Neural cell (in vitro differentiated cells): ENCODE data around the gene MRPS5. TPM values are rescaled to one million over a fixed set of nuclear protein-coding genes. Genes with fewer than 3 reads are reported as not detected.
A peak's percentile ranks its signal among the peaks of the same experiment; 100 is the strongest.

ENCODE experiments used
- H2AFZ ChIP-seq: fragments of 200-600, 300-800 bp; sonication (generic), shearing (Covaris generic); 2 replicates; pipeline ENCODE4 v1.6.0; 2014; ENCODE audit warnings: low read depth, mild to moderate bottlenecking, antibody characterized with exemption, low read length, moderate library complexity
- H3F3A ChIP-seq: fragments of 200-600 bp; shearing (Covaris generic); 2 replicates; pipeline ENCODE4 v1.6.1; 2016; ENCODE audit warnings: mild to moderate bottlenecking, moderate library complexity, mixed read lengths, antibody characterized with exemption, low read length; ENCODE audit not compliant: insufficient read depth, poor library complexity, severe bottlenecking
- H3K27ac ChIP-seq: fragments of 200-600, 300-800 bp; sonication (generic), shearing (Covaris generic); 2 replicates; pipeline ENCODE4 v1.5.1; 2014; ENCODE audit warnings: mild to moderate bottlenecking, low read length, moderate library complexity
- H3K27me3 ChIP-seq: fragments of 300-800, 200-600 bp; sonication (generic), shearing (Covaris generic); 2 replicates; pipeline ENCODE4 v1.6.0; 2014; ENCODE audit warnings: mild to moderate bottlenecking, low read depth, low read length, moderate library complexity; ENCODE audit not compliant: insufficient read depth
- H3K36me3 ChIP-seq: fragments of 300-800, 200-600 bp; sonication (generic), shearing (Covaris generic); 2 replicates; pipeline ENCODE4 v1.5.1; 2014; ENCODE audit warnings: mild to moderate bottlenecking, antibody characterized with exemption, low read length, moderate library complexity; ENCODE audit not compliant: insufficient read depth
- H3K4me2 ChIP-seq: fragments of 300-800, 200-600 bp; sonication (generic), shearing (Covaris generic); 2 replicates; pipeline ENCODE4 v1.6.0; 2014; ENCODE audit warnings: mild to moderate bottlenecking, low read length
- H3K4me3 ChIP-seq: fragments of 300-800, 200-600 bp; sonication (generic), shearing (Covaris generic); 2 replicates; pipeline ENCODE4 v1.5.1; 2014; ENCODE audit warnings: mild to moderate bottlenecking, low read length, moderate library complexity
- H3K79me2 ChIP-seq: fragments of 200-600 bp; shearing (Covaris generic); replicated peaks from 2 replicates; pipeline ENCODE4 v1.6.0; 2014; ENCODE audit warnings: mild to moderate bottlenecking, low read length, moderate library complexity; ENCODE audit not compliant: insufficient read depth
- H3K9ac ChIP-seq: fragments of 300-800, 200-600 bp; sonication (generic), shearing (Covaris generic); 2 replicates; pipeline ENCODE4 v1.6.1; 2016; ENCODE audit warnings: mild to moderate bottlenecking, low read length, mixed read lengths
- H3K9me2 ChIP-seq: fragments of 200-600 bp; shearing (Covaris generic); 2 replicates; pipeline ENCODE4 v1.6.1; 2016; ENCODE audit warnings: mild to moderate bottlenecking, low read length, mixed read lengths; ENCODE audit not compliant: insufficient read depth
- H3K9me3 ChIP-seq: fragments of 200-600, 300-800 bp; sonication (generic), shearing (Covaris generic); 2 replicates; pipeline ENCODE4 v1.6.1; 2016; ENCODE audit warnings: mild to moderate bottlenecking, mixed run types, low read length, moderate library complexity, mixed read lengths
- H4K20me1 ChIP-seq: fragments of 200-600 bp; shearing (Covaris generic); 2 replicates; pipeline ENCODE4 v1.6.1; 2016; ENCODE audit warnings: mild to moderate bottlenecking, mixed run types; ENCODE audit not compliant: insufficient read depth
- EP300 ChIP-seq: fragments of 450-650 bp; conservative IDR thresholded peaks from 2 replicates; pipeline ENCODE4 v1.6.1; 2014; ENCODE audit warnings: antibody characterized with exemption, mild to moderate bottlenecking, moderate library complexity; ENCODE audit not compliant: poor library complexity, severe bottlenecking
- EZH2 ChIP-seq: fragments of 200-600, 300-800 bp; shearing (Covaris generic), sonication (generic); IDR thresholded peaks from 2 replicates; pipeline ENCODE4 v1.6.1; 2014; ENCODE audit warnings: antibody characterized with exemption, low read length, borderline replicate concordance, mild to moderate bottlenecking; ENCODE audit not compliant: insufficient read depth, poor library complexity, severe bottlenecking
- MXI1 ChIP-seq: fragments of 450-650 bp; conservative IDR thresholded peaks from 2 replicates; pipeline ENCODE4 v1.6.1; 2014; ENCODE audit warnings: antibody characterized with exemption, mild to moderate bottlenecking; ENCODE audit not compliant: poor library complexity, severe bottlenecking
- POLR2AphosphoS5 ChIP-seq: IDR thresholded peaks from 2 replicates; pipeline ENCODE4 v1.6.1; 2012
- RAD21 ChIP-seq: fragments of 450-650 bp; conservative IDR thresholded peaks from 2 replicates; pipeline ENCODE4 v1.6.1; 2014; ENCODE audit warnings: antibody characterized with exemption, mild to moderate bottlenecking, moderate library complexity
- SMC3 ChIP-seq: fragments of 450-650 bp; conservative IDR thresholded peaks from 2 replicates; pipeline ENCODE4 v1.6.1; 2014; ENCODE audit warnings: antibody characterized with exemption, mild to moderate bottlenecking, moderate library complexity; ENCODE audit not compliant: poor library complexity
- TAF1 ChIP-seq: IDR thresholded peaks from 2 replicates; pipeline ENCODE4 v1.6.1; 2012; ENCODE audit warnings: low read depth
- polyA minus RNA-seq: library from RNA; depleted of rRNA, polyadenylated mRNA; stranded (reverse); fragments of >200 nt; gene quantifications from 2 replicates; pipeline ENCODE4 v1.2.3, GENCODE V29; 2014
- polyA plus RNA-seq: library from polyadenylated mRNA; depleted of rRNA; stranded (reverse); fragments of >200 nt; gene quantifications from 2 replicates; pipeline ENCODE4 v1.2.3, GENCODE V29; 2014
- TF ChIP-seq, protein P1 (sequence below): fragments of 450-650 bp; IDR thresholded peaks from 2 replicates; pipeline ENCODE4 v1.5.1; 2014; ENCODE audit warnings: antibody characterized with exemption, mild to moderate bottlenecking, moderate library complexity; ENCODE audit not compliant: poor library complexity, severe bottlenecking
- TF ChIP-seq, protein P2 (sequence below): IDR thresholded peaks from 2 replicates; pipeline ENCODE4 v1.6.1; 2012; ENCODE audit warnings: borderline replicate concordance

The MRPS5 gene
- polyA plus RNA-seq (155 and 167 TPM in 2 replicates), polyA minus RNA-seq (51.4 and 65.5 TPM in 2 replicates)

- Histone ChIP-seq H3K9ac (peak within 1 kb of the TSS; percentile 87), H3K36me3 (peaks cover 4% of the 10 kb centered on the region), H3K9me2 (no peaks in the 10 kb centered on the region), H3K9me3 (no peaks in the 10 kb centered on the region), H4K20me1 (no peaks in the 10 kb centered on the region), H3K27ac (peak within 1 kb of the TSS; percentile 76), H2AFZ (peak within 1 kb of the TSS; percentile 97), H3K4me3 (peak within 1 kb of the TSS; percentile 93), H3K4me2 (peak within 1 kb of the TSS; percentile 85), H3K79me2 (peaks cover 23% of the 10 kb centered on the region), H3F3A (no peaks in the 10 kb centered on the region), H3K27me3 (no peaks in the 10 kb centered on the region)
- TF ChIP-seq MXI1: peak; percentile 87
- TF ChIP-seq, protein P1, sequence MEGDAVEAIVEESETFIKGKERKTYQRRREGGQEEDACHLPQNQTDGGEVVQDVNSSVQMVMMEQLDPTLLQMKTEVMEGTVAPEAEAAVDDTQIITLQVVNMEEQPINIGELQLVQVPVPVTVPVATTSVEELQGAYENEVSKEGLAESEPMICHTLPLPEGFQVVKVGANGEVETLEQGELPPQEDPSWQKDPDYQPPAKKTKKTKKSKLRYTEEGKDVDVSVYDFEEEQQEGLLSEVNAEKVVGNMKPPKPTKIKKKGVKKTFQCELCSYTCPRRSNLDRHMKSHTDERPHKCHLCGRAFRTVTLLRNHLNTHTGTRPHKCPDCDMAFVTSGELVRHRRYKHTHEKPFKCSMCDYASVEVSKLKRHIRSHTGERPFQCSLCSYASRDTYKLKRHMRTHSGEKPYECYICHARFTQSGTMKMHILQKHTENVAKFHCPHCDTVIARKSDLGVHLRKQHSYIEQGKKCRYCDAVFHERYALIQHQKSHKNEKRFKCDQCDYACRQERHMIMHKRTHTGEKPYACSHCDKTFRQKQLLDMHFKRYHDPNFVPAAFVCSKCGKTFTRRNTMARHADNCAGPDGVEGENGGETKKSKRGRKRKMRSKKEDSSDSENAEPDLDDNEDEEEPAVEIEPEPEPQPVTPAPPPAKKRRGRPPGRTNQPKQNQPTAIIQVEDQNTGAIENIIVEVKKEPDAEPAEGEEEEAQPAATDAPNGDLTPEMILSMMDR: peak; percentile 64
- peak; percentile 62 for TF ChIP-seq TAF1
- peak; percentile 72 for TF ChIP-seq POLR2AphosphoS5
- TF ChIP-seq, protein P2, sequence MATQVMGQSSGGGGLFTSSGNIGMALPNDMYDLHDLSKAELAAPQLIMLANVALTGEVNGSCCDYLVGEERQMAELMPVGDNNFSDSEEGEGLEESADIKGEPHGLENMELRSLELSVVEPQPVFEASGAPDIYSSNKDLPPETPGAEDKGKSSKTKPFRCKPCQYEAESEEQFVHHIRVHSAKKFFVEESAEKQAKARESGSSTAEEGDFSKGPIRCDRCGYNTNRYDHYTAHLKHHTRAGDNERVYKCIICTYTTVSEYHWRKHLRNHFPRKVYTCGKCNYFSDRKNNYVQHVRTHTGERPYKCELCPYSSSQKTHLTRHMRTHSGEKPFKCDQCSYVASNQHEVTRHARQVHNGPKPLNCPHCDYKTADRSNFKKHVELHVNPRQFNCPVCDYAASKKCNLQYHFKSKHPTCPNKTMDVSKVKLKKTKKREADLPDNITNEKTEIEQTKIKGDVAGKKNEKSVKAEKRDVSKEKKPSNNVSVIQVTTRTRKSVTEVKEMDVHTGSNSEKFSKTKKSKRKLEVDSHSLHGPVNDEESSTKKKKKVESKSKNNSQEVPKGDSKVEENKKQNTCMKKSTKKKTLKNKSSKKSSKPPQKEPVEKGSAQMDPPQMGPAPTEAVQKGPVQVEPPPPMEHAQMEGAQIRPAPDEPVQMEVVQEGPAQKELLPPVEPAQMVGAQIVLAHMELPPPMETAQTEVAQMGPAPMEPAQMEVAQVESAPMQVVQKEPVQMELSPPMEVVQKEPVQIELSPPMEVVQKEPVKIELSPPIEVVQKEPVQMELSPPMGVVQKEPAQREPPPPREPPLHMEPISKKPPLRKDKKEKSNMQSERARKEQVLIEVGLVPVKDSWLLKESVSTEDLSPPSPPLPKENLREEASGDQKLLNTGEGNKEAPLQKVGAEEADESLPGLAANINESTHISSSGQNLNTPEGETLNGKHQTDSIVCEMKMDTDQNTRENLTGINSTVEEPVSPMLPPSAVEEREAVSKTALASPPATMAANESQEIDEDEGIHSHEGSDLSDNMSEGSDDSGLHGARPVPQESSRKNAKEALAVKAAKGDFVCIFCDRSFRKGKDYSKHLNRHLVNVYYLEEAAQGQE: no peak
- no peak for TF ChIP-seq EZH2
- TF ChIP-seq RAD21: peak; percentile 33
- TF ChIP-seq SMC3: peak; percentile 62
- peak; percentile 53 for TF ChIP-seq EP300
Measured at GRCh38 chr2:95121407-95122196, at the start of gene MRPS5. Gene MRPS5 (minus strand): TSS chr2:95121808. CDS start chr2:95121791, 17 bp downstream.

DNA sequence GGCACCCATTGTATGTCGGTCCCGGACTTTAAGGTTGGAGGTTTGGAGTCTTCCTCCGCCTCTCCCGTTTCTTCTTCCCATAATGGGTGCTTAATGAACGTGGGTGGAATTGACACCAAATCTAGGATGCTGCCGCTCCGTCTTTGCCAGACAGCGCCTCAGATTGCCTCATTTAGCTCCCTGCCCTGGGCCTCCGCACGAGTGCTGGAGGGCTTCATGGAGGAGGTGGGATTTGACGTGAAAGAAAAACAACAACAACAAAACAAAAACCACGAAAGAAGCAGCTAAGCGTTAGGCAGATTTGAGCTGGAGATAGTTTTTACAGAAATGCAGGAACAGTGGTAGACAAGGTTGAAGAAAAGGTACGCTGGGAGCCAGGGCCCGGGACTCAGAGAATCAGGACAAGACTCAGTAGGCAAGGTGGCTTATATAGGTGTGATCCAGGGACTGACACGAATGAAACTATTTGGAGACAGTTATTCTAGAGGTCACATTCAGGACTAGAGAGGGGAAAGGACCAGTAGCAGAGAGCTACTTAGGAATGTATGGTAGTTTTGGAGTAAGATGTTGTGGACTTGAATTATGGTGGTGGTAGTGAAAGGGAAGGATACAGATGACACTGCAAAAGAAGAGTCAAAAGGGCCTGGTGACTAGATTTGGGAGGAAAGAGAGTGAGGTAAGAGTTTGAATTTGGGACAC lies 44.6 kb upstream of the MRPS5 start:
- Histone ChIP-seq H3K9me2 (no peaks in the 10 kb centered on the region), H3K36me3 (no peaks in the 10 kb centered on the region), H3K9me3 (no peaks in the 10 kb centered on the region), H3K79me2 (peaks cover 18% of the 10 kb centered on the region), H3F3A (no peaks in the 10 kb centered on the region), H2AFZ (peak overlapping the region; percentile 93), H3K27ac (peak overlapping the region; percentile 95), H3K9ac (peak overlapping the region; percentile 87), H3K27me3 (no peaks in the 10 kb centered on the region), H4K20me1 (no peaks in the 10 kb centered on the region), H3K4me3 (peak overlapping the region; percentile 83), H3K4me2 (peak overlapping the region; percentile 96)
- no peak for TF ChIP-seq POLR2AphosphoS5
- no peak for TF ChIP-seq MXI1
- no peak for TF ChIP-seq EP300
- no peak for TF ChIP-seq SMC3
- TF ChIP-seq, protein P2: no peak
- TF ChIP-seq, protein P1: no peak
- no peak for TF ChIP-seq EZH2
- no peak for TF ChIP-seq RAD21
- no peak for TF ChIP-seq TAF1
